HG02798 (cell line): ENCODE measurements around the gene STMN3.

ENCODE experiments used
- ATAC-seq: cut with Tn5 transposase; IDR thresholded peaks from one replicate; pipeline ENCODE4 v1.9.1; 2021; ENCODE audit warnings: mild to moderate bottlenecking; ENCODE audit not compliant: unreplicated experiment, poor library complexity

Gene STMN3

GRCh38 chr20:63693083-63693732, 40.0 kb upstream of the STMN3 start:
- no peak for ATAC-seq

- ATAC-seq = no peak
Observed at GRCh38 chr20:63692436-63693082, 39.3 kb upstream of the STMN3 start.

DNA sequence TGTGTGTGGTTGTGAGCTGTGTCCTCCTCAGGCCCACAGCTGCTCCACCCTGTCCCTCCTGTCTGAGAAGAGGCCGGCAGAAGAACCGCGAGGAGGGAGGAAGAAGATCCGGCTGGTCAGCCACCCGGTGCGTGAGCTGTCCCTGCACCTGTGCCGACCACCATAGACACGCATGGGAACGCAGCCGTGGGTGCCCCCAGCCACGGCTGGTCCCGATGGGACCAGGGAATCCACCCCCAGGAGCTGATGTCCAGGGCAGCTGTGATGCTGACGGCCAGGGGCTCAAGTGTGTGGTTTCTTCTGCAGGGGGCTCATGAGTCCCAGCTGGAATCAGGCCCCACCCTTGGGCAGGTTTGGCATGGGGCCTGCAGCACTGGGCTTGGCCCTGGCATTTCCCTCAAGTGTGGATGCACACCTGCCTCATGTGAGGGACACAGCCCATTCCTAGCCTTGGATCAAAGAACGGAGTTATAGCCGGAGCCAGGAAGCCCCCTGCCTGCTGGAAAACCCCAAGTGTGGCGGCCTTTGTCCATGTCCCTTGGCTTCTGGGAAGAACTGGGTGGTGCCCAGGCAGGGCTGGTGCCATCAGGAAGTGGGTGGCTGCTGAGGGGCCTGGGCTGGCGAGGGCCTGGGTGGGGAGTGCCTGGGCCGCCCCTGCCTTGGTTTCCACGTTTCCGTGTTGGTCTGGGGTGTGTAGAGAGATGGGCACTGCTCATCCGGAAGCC, 38.6 kb upstream of the STMN3 start:
- no peak for ATAC-seq

- no peak for ATAC-seq
Observed at GRCh38 chr20:63690898-63691710, 37.9 kb upstream of the STMN3 start.

- ATAC-seq = no peak
Observed at GRCh38 chr20:63690003-63690897, 37.0 kb upstream of the STMN3 start.

GRCh38 chr20:63689046-63690002, 36.1 kb upstream of the STMN3 start:
- no peak for ATAC-seq

DNA sequence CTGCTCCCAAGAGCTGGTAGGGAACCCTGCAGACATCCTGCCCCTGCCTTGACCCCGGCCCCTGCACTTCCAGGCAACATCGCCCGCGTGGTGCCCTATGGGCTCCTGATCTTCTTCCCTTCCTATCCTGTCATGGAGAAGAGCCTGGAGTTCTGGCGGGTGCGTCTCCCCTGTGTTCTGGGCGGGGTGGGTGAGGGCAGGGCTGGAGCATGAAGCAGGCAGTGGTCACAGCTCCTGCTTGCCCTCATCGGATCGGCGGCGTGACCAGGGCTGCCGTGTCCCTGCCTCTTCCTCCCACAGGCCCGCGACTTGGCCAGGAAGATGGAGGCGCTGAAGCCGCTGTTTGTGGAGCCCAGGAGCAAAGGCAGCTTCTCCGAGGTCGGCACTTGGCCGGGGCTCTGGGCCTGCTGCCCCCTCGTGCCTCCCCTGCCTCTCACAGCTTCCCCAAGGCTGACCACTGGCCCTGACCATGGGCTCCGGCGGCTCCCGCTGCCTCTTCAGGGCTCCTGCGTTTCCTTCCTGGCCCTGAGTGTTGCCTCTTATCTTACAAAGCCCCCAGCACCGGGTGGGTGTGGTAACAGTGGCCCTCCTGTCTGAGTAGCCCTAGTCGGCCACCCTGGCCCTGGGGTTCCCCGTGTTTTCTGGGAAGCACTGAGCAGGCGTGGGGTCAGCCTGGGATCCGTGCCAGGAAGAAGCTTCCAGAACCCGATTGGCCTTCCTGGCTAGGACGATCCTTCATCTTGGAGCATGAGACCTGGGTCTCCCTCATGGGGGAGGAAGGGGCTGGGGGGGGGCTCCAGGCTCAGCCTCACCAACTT, 35.2 kb upstream of the STMN3 start:
- no peak for ATAC-seq

DNA sequence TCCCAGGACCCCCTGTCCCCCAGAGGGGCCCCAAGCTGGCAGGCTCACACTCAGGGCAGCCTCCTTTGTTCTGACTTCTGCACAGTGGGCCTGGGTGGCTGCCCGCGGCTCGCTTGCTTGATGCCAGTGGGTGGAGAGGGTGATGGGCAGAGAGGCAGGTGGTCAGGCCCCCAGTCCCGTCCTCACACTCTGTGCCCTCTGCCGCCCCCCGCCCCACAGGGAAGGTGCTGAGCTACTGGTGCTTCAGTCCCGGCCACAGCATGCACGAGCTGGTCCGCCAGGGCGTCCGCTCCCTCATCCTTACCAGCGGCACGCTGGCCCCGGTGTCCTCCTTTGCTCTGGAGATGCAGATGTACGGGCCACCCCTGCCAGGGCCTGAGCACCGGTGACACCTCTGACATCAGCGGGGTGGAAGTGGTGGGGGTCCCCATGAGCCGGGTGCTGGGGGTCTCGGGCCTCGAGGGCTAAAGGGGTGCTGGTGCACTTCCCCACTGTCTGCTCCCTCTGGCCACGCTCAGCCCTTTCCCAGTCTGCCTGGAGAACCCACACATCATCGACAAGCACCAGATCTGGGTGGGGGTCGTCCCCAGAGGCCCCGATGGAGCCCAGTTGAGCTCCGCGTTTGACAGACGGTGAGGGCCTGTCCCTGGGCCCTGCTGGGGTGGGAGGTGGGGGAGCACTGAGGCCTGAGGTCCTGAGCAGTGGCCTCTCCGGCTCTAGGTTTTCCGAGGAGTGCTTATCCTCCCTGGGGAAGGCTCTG, 34.4 kb upstream of the STMN3 start:
- no peak for ATAC-seq

DNA sequence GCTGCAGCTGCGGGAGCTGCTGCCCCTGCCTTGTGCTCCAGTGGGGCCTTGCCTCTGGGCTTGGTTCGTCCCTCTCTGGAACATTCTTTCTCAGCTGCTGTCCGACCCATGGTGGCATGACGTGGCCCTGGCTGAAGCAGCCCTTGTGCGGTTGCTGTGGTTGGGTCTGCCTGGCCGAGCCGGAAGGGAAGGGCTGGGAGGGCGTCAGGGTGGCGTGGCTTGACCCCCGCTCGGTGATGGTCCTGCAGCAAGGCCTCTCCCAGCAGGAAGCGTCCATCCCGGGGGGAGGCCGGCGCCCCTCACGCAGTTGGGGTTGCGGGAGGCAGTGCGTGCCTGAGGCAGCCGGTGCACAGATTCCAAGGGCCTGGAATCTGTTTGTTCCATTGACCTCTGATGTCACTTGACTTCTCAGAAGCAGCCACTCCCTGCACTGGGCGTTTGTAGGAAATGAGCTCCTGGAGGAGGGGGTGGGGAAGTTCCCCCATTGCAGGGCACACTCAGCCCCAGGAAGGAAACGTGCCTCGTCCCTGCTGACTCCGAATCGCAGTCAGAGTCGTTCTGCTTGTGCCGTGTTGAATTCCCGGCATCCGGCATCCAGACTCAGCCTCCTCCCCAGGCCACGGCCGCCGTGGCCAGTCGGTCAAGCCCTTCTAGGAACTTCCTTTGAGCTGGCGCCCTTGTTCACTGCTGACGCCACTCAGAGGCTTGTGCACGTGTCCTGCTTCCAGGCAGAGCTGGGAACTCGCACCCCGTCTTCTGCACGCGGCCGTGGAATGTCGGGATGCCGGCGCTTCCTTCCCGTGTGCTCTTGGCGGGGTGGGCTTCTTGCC, 33.5 kb upstream of the STMN3 start:
- ATAC-seq = no peak

- ATAC-seq = no peak
Observed at GRCh38 chr20:63686094-63686491, 32.9 kb upstream of the STMN3 start.

GRCh38 chr20:63685269-63686026, 32.2 kb upstream of the STMN3 start:
- no peak for ATAC-seq

DNA sequence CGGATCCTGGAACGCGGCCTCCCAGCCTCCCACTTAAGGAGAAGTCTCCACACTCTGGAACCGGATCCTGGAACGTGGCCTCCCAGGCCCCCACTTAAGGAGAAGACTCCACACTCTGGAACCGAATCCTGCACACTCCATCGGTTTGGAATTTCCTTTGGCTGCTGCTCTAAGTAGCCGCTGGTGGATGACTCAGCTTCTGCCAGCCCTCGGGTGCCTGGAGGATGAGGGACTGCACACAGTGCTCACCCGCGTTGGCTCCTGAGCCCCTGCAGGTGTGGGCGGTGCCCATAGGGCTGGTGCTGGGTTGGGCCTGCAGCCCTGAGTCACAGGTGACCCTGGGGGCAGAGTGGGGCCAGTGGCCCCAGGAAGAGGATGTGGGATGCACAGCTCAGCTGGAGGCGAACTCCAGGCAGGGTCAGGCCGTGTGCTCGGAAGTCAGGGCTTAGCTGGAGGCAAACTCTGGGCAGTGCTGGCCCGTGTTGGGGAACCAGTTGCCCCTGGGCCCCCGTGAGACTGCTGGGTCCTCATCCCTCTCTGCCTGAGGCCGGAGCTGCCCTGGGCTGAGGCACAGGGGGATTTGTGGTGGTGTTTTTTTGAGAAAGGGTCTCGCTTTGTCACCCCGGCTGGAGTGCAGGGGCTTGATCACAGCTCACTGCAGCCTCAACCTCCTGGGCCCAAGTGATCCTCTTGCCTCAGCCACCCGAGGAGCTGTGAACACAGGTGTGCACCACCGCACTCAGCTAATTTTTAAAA, 29.3 kb upstream of the STMN3 start:
- ATAC-seq = no peak

GRCh38 chr20:63681609-63682142, 28.5 kb upstream of the STMN3 start:
- ATAC-seq = no peak

DNA sequence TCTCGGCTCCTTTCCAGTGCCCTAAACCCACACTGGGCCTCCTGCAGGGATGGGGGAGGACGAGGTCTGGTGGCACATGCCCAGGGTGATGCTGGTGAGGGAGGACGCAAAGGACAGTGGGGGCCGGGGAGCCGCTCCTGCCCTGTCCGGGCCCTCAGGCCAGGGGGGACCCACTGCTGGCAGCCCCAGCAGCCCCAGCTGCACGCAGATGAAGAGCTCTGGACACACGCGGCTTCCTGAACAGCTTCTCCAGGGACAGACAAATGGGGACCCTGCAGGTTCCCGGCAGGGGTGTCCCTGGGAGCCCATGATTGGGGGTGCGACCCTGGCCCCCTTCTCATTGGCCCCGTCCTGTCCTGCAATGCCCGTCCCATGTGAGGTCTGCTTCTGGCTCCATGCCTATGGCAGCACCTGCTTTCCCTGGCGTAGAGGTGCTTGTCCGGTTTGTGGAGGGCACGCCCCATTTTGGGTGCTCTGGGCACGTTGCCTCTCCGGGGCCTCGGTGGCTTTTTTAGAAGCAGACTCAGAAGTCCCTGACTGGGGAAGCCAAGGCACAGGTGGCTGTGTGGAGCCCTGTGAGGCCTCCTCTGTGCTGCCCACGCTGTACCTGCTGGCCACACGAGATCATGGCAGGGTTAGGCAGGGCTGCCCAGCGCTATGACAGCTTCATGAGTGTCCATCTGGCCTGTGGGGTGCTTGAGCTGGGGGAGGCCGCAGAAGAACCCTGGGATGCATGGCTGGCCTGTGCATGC, 27.8 kb upstream of the STMN3 start:
- no peak for ATAC-seq
